HepG2 (cell line): ENCODE results near the gene ACAT2. TPM values are rescaled to one million over a fixed set of nuclear protein-coding genes. Genes with fewer than 3 reads are reported as not detected.

Source experiments
- BATF2 ChIP-seq: sonication (generic); formaldehyde crosslinking; IDR thresholded peaks from 2 replicates; pipeline ENCODE4 v1.8.0; 2022; ENCODE audit warnings: mild to moderate bottlenecking, missing genetic modification reagents, moderate library complexity
- CCDC6 ChIP-seq: sonication (generic); formaldehyde crosslinking; IDR thresholded peaks from 2 replicates; pipeline ENCODE4 v1.8.1; 2022; ENCODE audit warnings: mild to moderate bottlenecking, missing genetic modification reagents, moderate library complexity
- CEBPG ChIP-seq: IDR thresholded peaks from 2 replicates; pipeline ENCODE4 v1.6.1; 2016
- EP300 ChIP-seq, 3 experiments: sonication (generic) in 1 of 3; formaldehyde crosslinking in 1 of 3; IDR thresholded peaks; 2 replicates each; pipeline versions ENCODE4 v1.5.1 to v1.6.1; 2011 to 2020; ENCODE audit warnings: low read depth in 2 of 3, low read length in 2 of 3, borderline replicate concordance in 1 of 3, improper control_type of control experiment in 1 of 3, mild to moderate bottlenecking in 1 of 3, missing genetic modification reagents in 1 of 3, moderate library complexity in 1 of 3
- GATAD1 ChIP-seq: IDR thresholded peaks from 2 replicates; pipeline ENCODE4 v1.6.1; 2016; ENCODE audit warnings: missing genetic modification reagents, missing compliant biosample characterization
- HMG20A ChIP-seq: IDR thresholded peaks from 2 replicates; pipeline ENCODE4 v1.6.1; 2016; ENCODE audit warnings: borderline replicate concordance
- JARID2 ChIP-seq: sonication (generic); formaldehyde crosslinking; IDR thresholded peaks from 2 replicates; pipeline ENCODE4 v1.8.1; 2023; ENCODE audit warnings: missing genetic modification reagents, inconsistent platforms; ENCODE audit not compliant: insufficient replicate concordance
- JUN ChIP-seq: sonication (generic); formaldehyde crosslinking; IDR thresholded peaks from 2 replicates; pipeline ENCODE4 v1.4.0; 2020; ENCODE audit warnings: mild to moderate bottlenecking, missing genetic modification reagents
- JUND ChIP-seq: sonication (generic); formaldehyde crosslinking; IDR thresholded peaks from 2 replicates; pipeline ENCODE4 v1.8.0; 2022; ENCODE audit warnings: mild to moderate bottlenecking, missing genetic modification reagents
- KLF13 ChIP-seq: sonication (generic); formaldehyde crosslinking; IDR thresholded peaks from 2 replicates; pipeline ENCODE4 v1.4.0; 2020; ENCODE audit warnings: mild to moderate bottlenecking, missing genetic modification reagents
- NR3C1 ChIP-seq: sonication (generic); formaldehyde crosslinking; IDR thresholded peaks from 2 replicates; pipeline ENCODE4 v1.4.0; 2020; ENCODE audit warnings: missing genetic modification reagents
- PHB2 ChIP-seq: fragments of 450-650 bp; IDR thresholded peaks from 2 replicates; pipeline ENCODE4 v1.6.1; 2018; ENCODE audit not compliant: partially characterized antibody
- SALL1 ChIP-seq: sonication (generic); formaldehyde crosslinking; IDR thresholded peaks from 2 replicates; pipeline ENCODE4 v1.8.0; 2022; ENCODE audit warnings: mild to moderate bottlenecking, missing genetic modification reagents
- SIX1 ChIP-seq: sonication (generic); formaldehyde crosslinking; IDR thresholded peaks from 2 replicates; pipeline ENCODE4 v1.4.0; 2020; ENCODE audit warnings: missing genetic modification reagents, borderline replicate concordance
- SMC3 ChIP-seq: IDR thresholded peaks from 2 replicates; pipeline ENCODE4 v1.6.1; 2011; ENCODE audit warnings: low read length, improper control_type of control experiment
- TBX2 ChIP-seq: sonication (generic); formaldehyde crosslinking; IDR thresholded peaks from 2 replicates; pipeline ENCODE4 v1.5.0; 2020; ENCODE audit warnings: missing genetic modification reagents, mild to moderate bottlenecking, borderline replicate concordance
- ZFP37 ChIP-seq: sonication (generic); formaldehyde crosslinking; IDR thresholded peaks from 2 replicates; pipeline ENCODE4 v1.4.0; 2020; ENCODE audit warnings: missing genetic modification reagents, borderline replicate concordance
- ZNF160 ChIP-seq: sonication (generic); formaldehyde crosslinking; IDR thresholded peaks from 2 replicates; pipeline ENCODE4 v1.8.0; 2022; ENCODE audit warnings: mild to moderate bottlenecking, inconsistent platforms, missing genetic modification reagents
- ZNF430 ChIP-seq: sonication (generic); formaldehyde crosslinking; IDR thresholded peaks from 2 replicates; pipeline ENCODE4 v1.9.0; 2021; ENCODE audit warnings: mild to moderate bottlenecking, missing genetic modification reagents
- ZNF713 ChIP-seq: sonication (generic); formaldehyde crosslinking; IDR thresholded peaks from 2 replicates; pipeline ENCODE4 v1.4.0; 2020; ENCODE audit warnings: mild to moderate bottlenecking, missing genetic modification reagents
- ZNF776 ChIP-seq: sonication (generic); formaldehyde crosslinking; IDR thresholded peaks from 2 replicates; pipeline ENCODE4 v1.4.0; 2020; ENCODE audit warnings: mild to moderate bottlenecking, missing genetic modification reagents
- ZSCAN12 ChIP-seq: sonication (generic); formaldehyde crosslinking; IDR thresholded peaks from 2 replicates; pipeline ENCODE4 v1.9.0; 2021; ENCODE audit warnings: mild to moderate bottlenecking, missing genetic modification reagents
- polyA plus RNA-seq, 8 experiments: library from polyadenylated mRNA; depleted of rRNA in 3 of 8; stranded (reverse) in 7 of 8; unstranded in 1 of 8; fragments of >200 nt; fragmentation: Illumina TruSeq in 4 of 8; extraction: Trizol in 4 of 8; gene quantifications; 2 replicates each; pipeline versions ENCODE4 v1.2.1 to v1.2.3, GENCODE V29; 2011 to 2016; ENCODE audit warnings: low read depth in 4 of 8, missing spikeins in 1 of 8, mixed read lengths in 1 of 8; ENCODE audit not compliant: insufficient read depth in 1 of 8
- total RNA-seq, 5 experiments: library from RNA; depleted of rRNA; stranded (reverse); fragments of >200 nt; fragmentation: Illumina TruSeq; extraction: Trizol; gene quantifications; 2 replicates each; pipeline ENCODE4 v1.2.3, GENCODE V29; 2016; ENCODE audit warnings: low read depth in 1 of 5
- TF ChIP-seq, protein P1 (sequence below): sonication (generic); formaldehyde crosslinking; IDR thresholded peaks from 2 replicates; pipeline ENCODE4 v1.8.1; 2023; ENCODE audit warnings: mild to moderate bottlenecking, missing genetic modification reagents, borderline replicate concordance
- TF ChIP-seq, protein P2 (sequence below): sonication (generic); formaldehyde crosslinking; IDR thresholded peaks from 2 replicates; pipeline ENCODE4 v1.8.1; 2023; ENCODE audit warnings: mild to moderate bottlenecking, inconsistent platforms, moderate library complexity, missing genetic modification reagents, borderline replicate concordance
- TF ChIP-seq, protein P3 (sequence below): fragments of 450-650 bp; IDR thresholded peaks from 2 replicates; pipeline ENCODE4 v1.6.1; 2017; ENCODE audit warnings: mild to moderate bottlenecking

The ACAT2 gene
- total and polyA plus RNA-seq, 2 of the 13 experiments (the other 11 are each of a cell fraction or from before 2014, with no cell fraction given) = 121 to 534 TPM

GRCh38 chr6:159790149-159790955 lies 28.5 kb downstream of the ACAT2 start, which contains the start of gene MRPL18 (continued):
- no peak for TF ChIP-seq SIX1
- peak; percentile 71; the same call in 1 of the 2 replicates for TF ChIP-seq CCDC6 (CRISPR knock-in tag)
- no peak for TF ChIP-seq SMC3
- no peak for TF ChIP-seq ZNF160 (CRISPR knock-in tag)
- TF ChIP-seq ZNF776 (CRISPR knock-in tag) = no peak
- TF ChIP-seq JARID2 (CRISPR knock-in tag) = no peak
- no peak for TF ChIP-seq ZFP37
- TF ChIP-seq JUND (CRISPR knock-in tag) = no peak
- TF ChIP-seq GATAD1 (CRISPR knock-in tag) = peak; percentile 90
- no peak; the same call in 1 of the 2 replicates for TF ChIP-seq SALL1
- no peak for TF ChIP-seq JUN
- TF ChIP-seq, protein P1, sequence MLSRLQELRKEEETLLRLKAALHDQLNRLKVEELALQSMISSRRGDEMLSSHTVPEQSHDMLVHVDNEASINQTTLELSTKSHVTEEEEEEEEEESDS (CRISPR knock-in tag) = no peak
- TF ChIP-seq ZNF713 (CRISPR knock-in tag) = no peak
- TF ChIP-seq NR3C1 (CRISPR knock-in tag) = no peak
- TF ChIP-seq ZSCAN12 = no peak
- TF ChIP-seq HMG20A (CRISPR knock-in tag) = no peak
- TF ChIP-seq BATF2 (CRISPR knock-in tag) = no peak
- TF ChIP-seq, protein P2, sequence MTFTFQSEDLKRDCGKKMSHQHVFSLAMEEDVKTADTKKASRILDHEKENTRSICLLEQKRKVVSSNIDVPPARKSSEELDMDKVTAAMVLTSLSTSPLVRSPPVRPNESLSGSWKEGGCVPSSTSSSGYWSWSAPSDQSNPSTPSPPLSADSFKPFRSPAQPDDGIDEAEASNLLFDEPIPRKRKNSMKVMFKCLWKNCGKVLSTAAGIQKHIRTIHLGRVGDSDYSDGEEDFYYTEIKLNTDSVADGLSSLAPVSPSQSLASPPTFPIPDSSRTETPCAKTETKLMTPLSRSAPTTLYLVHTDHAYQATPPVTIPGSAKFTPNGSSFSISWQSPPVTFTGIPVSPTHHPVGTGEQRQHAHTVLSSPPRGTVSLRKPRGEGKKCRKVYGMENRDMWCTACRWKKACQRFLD (CRISPR knock-in tag) = no peak
- peak; percentile 32; the same call in 1 of the 2 replicates for TF ChIP-seq TBX2 (CRISPR knock-in tag)
- TF ChIP-seq, protein P3, sequence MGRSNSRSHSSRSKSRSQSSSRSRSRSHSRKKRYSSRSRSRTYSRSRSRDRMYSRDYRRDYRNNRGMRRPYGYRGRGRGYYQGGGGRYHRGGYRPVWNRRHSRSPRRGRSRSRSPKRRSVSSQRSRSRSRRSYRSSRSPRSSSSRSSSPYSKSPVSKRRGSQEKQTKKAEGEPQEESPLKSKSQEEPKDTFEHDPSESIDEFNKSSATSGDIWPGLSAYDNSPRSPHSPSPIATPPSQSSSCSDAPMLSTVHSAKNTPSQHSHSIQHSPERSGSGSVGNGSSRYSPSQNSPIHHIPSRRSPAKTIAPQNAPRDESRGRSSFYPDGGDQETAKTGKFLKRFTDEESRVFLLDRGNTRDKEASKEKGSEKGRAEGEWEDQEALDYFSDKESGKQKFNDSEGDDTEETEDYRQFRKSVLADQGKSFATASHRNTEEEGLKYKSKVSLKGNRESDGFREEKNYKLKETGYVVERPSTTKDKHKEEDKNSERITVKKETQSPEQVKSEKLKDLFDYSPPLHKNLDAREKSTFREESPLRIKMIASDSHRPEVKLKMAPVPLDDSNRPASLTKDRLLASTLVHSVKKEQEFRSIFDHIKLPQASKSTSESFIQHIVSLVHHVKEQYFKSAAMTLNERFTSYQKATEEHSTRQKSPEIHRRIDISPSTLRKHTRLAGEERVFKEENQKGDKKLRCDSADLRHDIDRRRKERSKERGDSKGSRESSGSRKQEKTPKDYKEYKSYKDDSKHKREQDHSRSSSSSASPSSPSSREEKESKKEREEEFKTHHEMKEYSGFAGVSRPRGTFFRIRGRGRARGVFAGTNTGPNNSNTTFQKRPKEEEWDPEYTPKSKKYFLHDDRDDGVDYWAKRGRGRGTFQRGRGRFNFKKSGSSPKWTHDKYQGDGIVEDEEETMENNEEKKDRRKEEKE = no peak
- TF ChIP-seq CEBPG (CRISPR knock-in tag) = peak; percentile 42; the same call in 1 of the 2 replicates
- no peak for TF ChIP-seq EP300 (IDR thresholded peaks at IDR 0.05; ENCODE audit: low read depth in 2 of 2, low read length in 2 of 2)
- no peak for TF ChIP-seq EP300 (CRISPR knock-in tag; IDR thresholded peaks at IDR 0.05; ENCODE audit: borderline replicate concordance)
- TF ChIP-seq PHB2 = no peak
- no peak for TF ChIP-seq KLF13 (CRISPR knock-in tag)
- TF ChIP-seq ZNF430 (CRISPR knock-in tag) = peak; percentile 18; the same call in 1 of the 2 replicates
